ENCODE measurements around the gene C4orf50.

Gene C4orf50

GRCh38 chr4:5942947-5943346 lies 75.3 kb downstream of the C4orf50 start:
- no peak for DNase-seq (ENCODE audit: low spot score)

- DNase-seq (ENCODE audit: low spot score) = no peak
Observed at GRCh38 chr4:5941601-5942000, 76.6 kb downstream of the C4orf50 start.

GRCh38 chr4:5940470-5941203 lies 77.6 kb downstream of the C4orf50 start:
- no peak for DNase-seq (ENCODE audit: low spot score)

- DNase-seq (ENCODE audit: low spot score) = no peak
Observed at GRCh38 chr4:5933996-5934831, 84.0 kb downstream of the C4orf50 start.

- DNase-seq (ENCODE audit: low spot score) = no peak
Observed at GRCh38 chr4:5933116-5933515, 85.1 kb downstream of the C4orf50 start.

GRCh38 chr4:5932035-5932568 lies 86.1 kb downstream of the C4orf50 start:
- DNase-seq (ENCODE audit: low spot score) = no peak

- DNase-seq (ENCODE audit: low spot score) = no peak
Observed at GRCh38 chr4:5931526-5931925, 86.7 kb downstream of the C4orf50 start.

GRCh38 chr4:5930876-5931275 lies 87.4 kb downstream of the C4orf50 start:
- DNase-seq (ENCODE audit: low spot score) = no peak

GRCh38 chr4:5930456-5930855 lies 87.8 kb downstream of the C4orf50 start:
- DNase-seq (ENCODE audit: low spot score) = no peak

GRCh38 chr4:5928844-5929420 lies 89.3 kb downstream of the C4orf50 start:
- no peak for DNase-seq (ENCODE audit: low spot score)

- no peak for DNase-seq (ENCODE audit: low spot score)
Observed at GRCh38 chr4:5928274-5928673, 90.0 kb downstream of the C4orf50 start.

- DNase-seq (ENCODE audit: low spot score) = no peak
Observed at GRCh38 chr4:5927747-5928146, 90.5 kb downstream of the C4orf50 start.

GRCh38 chr4:5927116-5927515 lies 91.1 kb downstream of the C4orf50 start:
- DNase-seq (ENCODE audit: low spot score) = no peak

GRCh38 chr4:5926598-5926997 lies 91.6 kb downstream of the C4orf50 start:
- no peak for DNase-seq (ENCODE audit: low spot score)

- DNase-seq (ENCODE audit: low spot score) = no peak
Observed at GRCh38 chr4:5925419-5926200, 92.6 kb downstream of the C4orf50 start.

- DNase-seq (ENCODE audit: low spot score) = no peak
Observed at GRCh38 chr4:5924461-5925125, 93.6 kb downstream of the C4orf50 start.

GRCh38 chr4:5923376-5923775 lies 94.9 kb downstream of the C4orf50 start:
- DNase-seq (ENCODE audit: low spot score) = no peak

- DNase-seq (ENCODE audit: low spot score) = no peak
Observed at GRCh38 chr4:5922556-5922955, 95.7 kb downstream of the C4orf50 start.

- DNase-seq (ENCODE audit: low spot score) = no peak
Observed at GRCh38 chr4:5921981-5922380, 96.2 kb downstream of the C4orf50 start.

- DNase-seq (ENCODE audit: low spot score) = no peak
Observed at GRCh38 chr4:5921101-5921980, 96.9 kb downstream of the C4orf50 start.

Data from activated CD4-positive, alpha-beta T cell treated with anti-CD3 and anti-CD28 coated beads, Interleukin-2, Interleukin-4, amounts not matched to agents 100 ng/mL and 50 ng/mL, durations not matched to agents 16 hours and 8 hours (primary cell).